Activated naive CD8-positive, alpha-beta T cell treated with anti-CD3 and anti-CD28 coated beads for 36 hours (primary cell): ENCODE data around the gene SOHLH1. TPM values are rescaled to one million over a fixed set of nuclear protein-coding genes. Genes with fewer than 3 reads are reported as not detected.

ENCODE experiments used
- DNase-seq: peaks from one replicate; pipeline ENCODE4 v3.0.0; 2021
- H3K27ac Mint-ChIP-seq: one replicate; pipeline ENCODE4 v1.8.0; 2022; ENCODE audit warnings: mild to moderate bottlenecking, moderate library complexity, mixed read lengths
- H3K27me3 Mint-ChIP-seq: one replicate; pipeline ENCODE4 v1.8.0; 2022; ENCODE audit warnings: mild to moderate bottlenecking, mixed read lengths
- H3K36me3 Mint-ChIP-seq: one replicate; pipeline ENCODE4 v1.8.0; 2021; ENCODE audit warnings: mild to moderate bottlenecking, mixed read lengths
- H3K4me1 Mint-ChIP-seq: one replicate; pipeline ENCODE4 v1.8.0; 2021; ENCODE audit warnings: mixed read lengths
- H3K4me3 Mint-ChIP-seq: one replicate; pipeline ENCODE4 v1.8.0; 2022; ENCODE audit warnings: mild to moderate bottlenecking, moderate library complexity, mixed read lengths
- H3K9me3 Mint-ChIP-seq: one replicate; pipeline ENCODE4 v1.8.0; 2022; ENCODE audit warnings: mixed read lengths
- total RNA-seq, 2 experiments: library from RNA; stranded (reverse); gene quantifications; one replicate each; pipeline ENCODE4 v1.2.3, GENCODE V29; 2021

SOHLH1 gene
- total RNA-seq, 2 experiments from 2014 or later: not detected

DNA sequence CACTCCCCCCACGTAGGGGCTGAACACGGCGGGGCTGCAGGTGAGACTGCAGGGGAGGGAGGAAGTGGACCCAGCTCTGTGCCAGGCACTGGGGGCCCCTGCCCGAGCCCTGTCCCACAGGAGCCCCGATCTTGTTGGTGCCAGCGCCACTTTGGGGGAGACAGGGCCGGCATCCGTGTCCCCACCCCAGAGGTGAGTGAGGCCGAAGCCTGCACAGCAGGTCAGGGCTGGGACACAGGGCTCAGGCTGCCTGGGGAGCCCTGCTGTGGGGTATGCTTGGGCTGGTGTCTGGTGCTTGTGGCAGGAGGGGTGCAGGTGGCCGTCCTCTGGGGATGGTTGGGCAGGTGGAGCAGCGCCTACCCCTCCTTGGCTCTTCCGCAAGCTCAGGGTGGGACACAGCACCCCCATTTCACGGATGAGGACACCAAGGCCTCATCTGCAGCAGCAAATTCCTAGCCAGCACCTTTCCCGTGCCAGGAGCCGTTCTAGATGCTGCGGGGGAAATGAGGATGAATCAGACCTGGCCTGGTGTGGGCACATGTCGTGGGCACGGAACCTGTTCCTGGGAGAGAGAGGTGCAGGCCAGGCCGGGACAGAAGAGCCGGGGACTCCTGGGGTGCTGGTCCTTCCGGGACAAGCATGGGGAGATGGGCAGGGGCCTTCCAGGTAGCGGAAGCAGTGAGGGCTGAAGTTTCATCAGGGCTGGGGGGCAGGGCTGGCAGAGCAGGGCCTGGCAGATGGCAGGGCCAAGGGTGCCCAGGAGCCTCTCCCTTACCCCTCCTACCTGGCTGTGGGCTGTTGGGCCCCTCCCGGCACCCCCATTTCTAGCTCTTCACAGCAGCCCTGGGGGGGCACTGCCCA lies 37.9 kb upstream of the SOHLH1 start:
- H3K27me3 Mint-ChIP-seq: peaks cover 17% of the 10 kb centered on the region
- H3K4me3 Mint-ChIP-seq: no peak overlapping the region
- H3K27ac Mint-ChIP-seq: no peak overlapping the region
- no peaks in the 10 kb centered on the region for H3K4me1 Mint-ChIP-seq
- peaks cover 5% of the 10 kb centered on the region for H3K9me3 Mint-ChIP-seq
- no peak for DNase-seq
- no peaks in the 10 kb centered on the region for H3K36me3 Mint-ChIP-seq

DNA sequence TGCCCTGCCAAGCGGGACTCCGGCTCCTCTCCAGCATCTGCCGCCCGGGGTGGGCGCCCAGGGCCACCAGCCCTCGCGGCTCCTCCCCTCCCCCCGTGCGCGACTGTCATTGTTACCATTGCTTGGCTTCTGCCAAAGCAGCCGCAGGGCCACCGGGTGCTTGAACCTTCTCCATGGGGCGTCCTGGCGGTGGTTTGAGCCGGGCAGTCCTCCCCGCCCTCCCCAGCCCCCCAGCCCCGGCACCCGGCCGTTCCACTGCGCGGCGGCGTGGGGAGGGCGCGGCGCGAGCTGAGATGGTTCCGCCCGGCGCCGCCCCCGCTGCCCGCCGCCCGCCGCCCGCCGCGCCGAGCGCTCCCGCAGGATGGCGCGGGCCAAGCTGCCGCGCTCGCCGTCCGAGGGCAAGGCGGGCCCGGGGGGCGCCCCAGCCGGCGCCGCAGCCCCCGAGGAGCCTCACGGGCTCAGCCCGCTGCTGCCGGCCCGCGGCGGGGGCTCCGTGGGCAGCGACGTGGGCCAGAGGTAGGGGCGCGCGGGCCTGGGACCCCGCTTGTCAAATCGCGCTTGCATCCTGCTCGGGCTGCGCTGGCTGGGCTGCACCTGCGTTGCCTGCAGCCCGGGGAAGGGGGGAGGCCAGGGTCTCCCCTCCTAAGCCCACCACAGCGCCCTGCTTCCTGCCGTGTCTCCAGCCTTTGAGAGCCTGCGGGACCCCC lies 37.1 kb upstream of the SOHLH1 start:
- peaks cover 8% of the 10 kb centered on the region for H3K9me3 Mint-ChIP-seq
- no peak overlapping the region for H3K27ac Mint-ChIP-seq
- no peak for DNase-seq
- no peaks in the 10 kb centered on the region for H3K4me1 Mint-ChIP-seq
- peaks cover 17% of the 10 kb centered on the region for H3K27me3 Mint-ChIP-seq
- no peak overlapping the region for H3K4me3 Mint-ChIP-seq
- no peaks in the 10 kb centered on the region for H3K36me3 Mint-ChIP-seq

DNA sequence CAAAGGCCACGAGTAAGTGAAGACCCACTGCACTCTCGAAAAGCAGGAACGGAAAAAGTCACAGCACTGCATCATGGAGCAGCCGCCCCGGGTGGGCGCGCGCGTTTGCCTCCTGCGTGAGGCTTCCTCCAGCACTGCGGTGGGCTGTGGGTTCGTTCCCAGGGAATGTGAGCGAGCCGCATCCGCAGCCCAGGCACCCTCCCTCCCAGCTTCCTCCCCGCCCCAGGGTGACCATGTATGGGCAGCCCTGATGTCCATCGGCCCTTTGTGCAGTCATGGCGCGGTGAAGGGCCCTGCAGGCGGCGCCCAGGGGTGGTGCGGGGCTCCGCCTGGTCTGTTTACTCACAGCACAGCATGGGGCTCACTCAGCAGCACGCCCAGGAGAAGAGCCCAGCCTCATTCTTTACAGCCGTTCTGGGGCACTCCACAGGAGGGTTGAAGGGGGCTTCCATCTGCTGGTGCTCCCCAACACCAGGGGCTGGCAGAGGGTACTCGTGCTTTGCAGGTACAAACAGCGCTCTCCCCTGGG lies 35.4 kb upstream of the SOHLH1 start:
- peak overlapping the region; percentile 35 for H3K27ac Mint-ChIP-seq
- H3K36me3 Mint-ChIP-seq: peaks cover 2% of the 10 kb centered on the region
- H3K27me3 Mint-ChIP-seq: peaks cover 17% of the 10 kb centered on the region
- peaks cover 16% of the 10 kb centered on the region for H3K9me3 Mint-ChIP-seq
- H3K4me1 Mint-ChIP-seq: no peaks in the 10 kb centered on the region
- H3K4me3 Mint-ChIP-seq: no peak overlapping the region
- no peak for DNase-seq

DNA sequence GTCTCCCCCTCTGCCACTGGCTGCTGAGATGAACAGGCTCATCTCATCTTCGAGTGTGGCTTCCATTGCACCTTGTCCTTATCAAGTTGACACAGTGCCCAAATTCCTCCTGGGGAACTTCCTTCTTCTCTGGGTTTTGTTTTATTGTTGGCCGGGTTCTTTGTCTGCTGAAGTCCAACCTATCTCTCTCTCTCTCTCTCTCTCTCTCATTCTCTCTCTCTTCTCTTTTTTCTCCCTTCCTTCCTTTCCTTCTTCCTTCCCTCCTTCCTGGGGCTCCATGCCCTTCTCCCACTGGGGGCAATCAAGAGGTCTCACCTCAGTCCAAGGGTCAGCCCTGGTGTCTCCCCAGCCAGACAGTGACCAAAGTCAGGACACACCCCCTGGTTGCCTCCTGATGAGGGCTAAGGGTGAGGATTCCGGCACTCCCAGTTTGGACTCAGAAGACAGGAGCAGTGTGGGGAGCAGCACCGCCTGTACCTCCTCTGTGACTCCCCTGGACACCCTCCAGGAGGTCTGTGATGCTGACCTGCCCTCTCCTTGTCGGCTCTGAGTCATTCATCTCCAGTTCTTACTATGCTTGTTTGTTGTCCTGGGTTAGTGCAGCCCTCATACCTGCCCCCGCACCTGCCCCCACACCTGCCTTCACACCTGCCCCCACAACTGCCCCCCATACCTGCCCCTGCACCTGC lies 33.4 kb upstream of the SOHLH1 start:
- peaks cover 16% of the 10 kb centered on the region for H3K9me3 Mint-ChIP-seq
- H3K4me3 Mint-ChIP-seq: no peak overlapping the region
- peaks cover 2% of the 10 kb centered on the region for H3K36me3 Mint-ChIP-seq
- peaks cover 22% of the 10 kb centered on the region for H3K27me3 Mint-ChIP-seq
- H3K27ac Mint-ChIP-seq: no peak overlapping the region
- no peak for DNase-seq
- H3K4me1 Mint-ChIP-seq: no peaks in the 10 kb centered on the region

DNA sequence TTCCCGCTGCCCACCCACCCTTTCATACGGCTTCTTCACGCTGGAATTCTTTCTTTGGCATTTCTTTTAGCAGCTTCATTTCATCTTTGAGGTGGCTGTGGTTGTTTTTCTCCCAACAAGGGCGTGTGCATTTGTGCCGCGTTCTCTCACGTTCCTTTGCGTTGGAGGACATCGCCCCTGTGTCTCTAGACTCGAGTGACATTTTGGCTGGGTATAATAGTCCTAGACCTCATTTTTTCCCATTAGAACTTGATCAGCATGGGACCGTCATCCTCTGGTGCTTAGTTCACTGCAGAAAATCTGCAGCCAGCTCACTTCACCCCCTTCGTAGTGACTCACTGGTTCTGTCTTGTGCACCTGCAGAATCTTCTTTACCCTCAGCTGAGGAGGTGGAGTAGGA lies 32.2 kb upstream of the SOHLH1 start:
- DNase-seq: no peak
- H3K9me3 Mint-ChIP-seq: peaks cover 16% of the 10 kb centered on the region
- H3K27me3 Mint-ChIP-seq: peaks cover 21% of the 10 kb centered on the region
- H3K4me1 Mint-ChIP-seq: no peaks in the 10 kb centered on the region
- no peak overlapping the region for H3K4me3 Mint-ChIP-seq
- H3K36me3 Mint-ChIP-seq: peaks cover 2% of the 10 kb centered on the region
- no peak overlapping the region for H3K27ac Mint-ChIP-seq

DNA sequence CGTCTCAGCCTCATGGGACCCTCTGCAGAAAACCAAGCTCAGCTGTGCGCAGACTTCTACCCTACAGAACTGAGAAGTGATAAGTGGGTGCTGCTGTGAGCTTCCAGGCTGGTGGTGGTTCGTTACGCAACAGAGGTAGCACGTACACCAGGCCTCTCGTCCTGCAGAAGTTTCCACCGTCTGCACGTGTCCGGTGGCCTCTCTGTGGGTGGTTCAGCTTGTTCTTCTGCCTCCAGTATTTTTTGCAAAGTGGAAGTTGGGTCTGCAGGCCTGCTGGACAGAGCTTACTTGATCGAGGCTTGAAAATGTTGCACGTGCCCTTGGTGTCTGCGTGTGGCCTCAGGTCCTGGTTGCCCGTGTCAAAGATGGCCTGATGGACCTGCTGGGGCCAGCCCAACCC lies 30.2 kb upstream of the SOHLH1 start:
- Mint-ChIP-seq H3K27ac (no peak overlapping the region), H3K4me1 (no peaks in the 10 kb centered on the region), H3K4me3 (no peak overlapping the region), H3K27me3 (peaks cover 25% of the 10 kb centered on the region), H3K9me3 (peaks cover 16% of the 10 kb centered on the region), H3K36me3 (peaks cover 2% of the 10 kb centered on the region)
- no peak for DNase-seq

DNA sequence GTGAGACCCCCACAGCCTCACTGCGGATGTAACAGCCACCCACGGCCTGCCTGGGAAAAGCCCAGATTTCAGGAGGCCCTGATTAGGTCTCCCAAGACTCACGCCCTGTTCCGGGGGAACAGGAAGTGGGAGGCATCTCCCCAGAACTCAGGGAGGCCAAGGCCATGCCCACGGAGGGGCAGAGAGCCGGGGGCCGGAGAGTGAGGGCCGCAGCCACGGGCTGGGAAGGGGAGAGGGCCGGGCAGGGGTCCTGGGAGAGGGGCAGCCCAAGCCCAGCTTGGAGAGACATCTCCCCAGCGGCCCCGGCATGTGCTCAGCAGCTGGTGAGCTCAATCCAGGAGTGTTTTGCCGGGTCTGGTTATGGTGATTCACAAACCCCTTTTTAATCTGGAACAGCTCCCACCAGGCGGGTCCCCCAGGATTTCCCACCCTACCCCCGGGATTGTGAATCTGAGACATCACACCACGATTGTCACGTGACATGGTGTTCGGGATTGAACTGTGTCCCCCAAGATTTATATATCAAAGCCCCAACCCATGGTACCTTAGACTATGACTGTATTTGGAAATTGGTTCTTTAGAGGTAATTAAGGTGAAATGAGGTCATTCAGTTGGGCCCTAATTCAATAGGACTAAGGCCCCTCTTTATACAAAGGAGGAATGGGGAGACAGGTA lies 29.3 kb upstream of the SOHLH1 start:
- H3K27me3 Mint-ChIP-seq: peaks cover 21% of the 10 kb centered on the region
- H3K4me3 Mint-ChIP-seq: no peak overlapping the region
- H3K4me1 Mint-ChIP-seq: no peaks in the 10 kb centered on the region
- H3K9me3 Mint-ChIP-seq: peaks cover 16% of the 10 kb centered on the region
- H3K36me3 Mint-ChIP-seq: peaks cover 2% of the 10 kb centered on the region
- DNase-seq: no peak
- no peak overlapping the region for H3K27ac Mint-ChIP-seq

DNA sequence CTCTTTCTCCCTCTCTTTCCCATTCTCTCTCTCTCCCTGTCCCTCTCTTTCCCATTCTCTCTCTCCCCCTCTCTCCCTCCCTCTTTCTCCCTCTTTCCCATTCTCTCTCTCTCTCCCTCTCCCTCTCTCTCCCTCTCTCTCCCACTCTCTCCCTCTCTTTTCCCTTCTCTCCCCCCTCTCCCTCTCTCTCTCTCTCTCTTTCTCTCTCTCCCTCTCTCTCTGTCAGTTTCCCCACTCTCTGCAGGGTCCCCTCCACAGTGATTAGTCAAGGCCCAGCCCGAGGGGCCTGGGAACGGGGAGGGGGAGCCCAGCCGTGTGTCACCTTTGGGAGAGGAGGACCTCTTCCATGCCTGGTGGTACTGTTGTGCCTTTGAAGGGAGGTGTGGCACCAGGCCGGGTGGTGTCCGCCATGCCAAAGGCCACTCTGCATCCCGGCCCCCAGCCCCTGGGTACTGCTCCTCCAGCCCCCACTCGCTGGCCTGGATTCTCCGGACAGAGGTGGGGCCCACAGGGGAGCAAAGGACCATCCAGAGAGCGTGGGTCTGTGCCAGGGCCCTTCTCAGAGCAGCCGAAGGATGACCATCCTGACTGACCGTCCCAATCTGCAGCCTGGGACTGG lies 28.1 kb upstream of the SOHLH1 start:
- Mint-ChIP-seq H3K4me1 (no peaks in the 10 kb centered on the region), H3K4me3 (no peak overlapping the region), H3K9me3 (peaks cover 12% of the 10 kb centered on the region), H3K27me3 (peaks cover 14% of the 10 kb centered on the region), H3K27ac (no peak overlapping the region), H3K36me3 (peaks cover 2% of the 10 kb centered on the region)
- no peak for DNase-seq

DNA sequence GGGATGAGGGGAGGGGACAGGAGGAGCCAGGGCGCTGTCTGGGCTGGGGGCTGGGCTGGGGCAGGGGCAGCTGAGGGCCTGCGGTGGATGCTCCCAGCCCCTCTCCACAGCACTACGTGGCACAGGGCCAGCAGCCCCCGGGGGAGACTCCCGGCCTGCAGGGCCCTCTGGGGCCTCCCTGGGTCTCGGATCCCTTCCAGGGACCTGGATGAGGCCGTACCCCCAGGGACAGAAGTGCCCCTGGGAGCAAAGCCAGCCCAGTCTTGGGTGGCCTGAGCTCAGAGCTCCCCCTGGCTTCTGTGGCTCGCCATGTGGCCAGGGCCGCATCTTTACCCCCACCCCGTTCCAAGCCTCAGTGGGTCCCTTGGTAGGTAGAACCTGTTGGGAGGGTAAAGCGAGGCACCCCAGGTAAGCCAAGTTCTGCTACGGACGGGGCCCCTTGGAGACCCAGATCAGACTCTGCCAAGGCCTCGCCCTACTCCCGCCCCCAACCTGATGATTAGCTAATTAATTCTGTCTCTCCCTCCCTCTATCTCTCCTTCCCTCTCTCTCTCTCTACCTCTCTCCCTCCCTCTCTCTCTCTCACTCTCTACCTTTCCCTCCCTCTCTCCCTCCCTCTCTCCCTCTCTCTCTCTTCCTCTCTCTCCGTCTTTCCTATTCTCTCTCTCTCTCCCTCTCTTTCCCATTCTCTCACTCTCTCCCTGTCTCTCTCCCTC lies 27.0 kb upstream of the SOHLH1 start:
- peaks cover 2% of the 10 kb centered on the region for H3K36me3 Mint-ChIP-seq
- H3K27ac Mint-ChIP-seq: no peak overlapping the region
- peaks cover 12% of the 10 kb centered on the region for H3K27me3 Mint-ChIP-seq
- DNase-seq: no peak
- H3K4me3 Mint-ChIP-seq: no peak overlapping the region
- H3K4me1 Mint-ChIP-seq: no peaks in the 10 kb centered on the region
- peaks cover 6% of the 10 kb centered on the region for H3K9me3 Mint-ChIP-seq

DNA sequence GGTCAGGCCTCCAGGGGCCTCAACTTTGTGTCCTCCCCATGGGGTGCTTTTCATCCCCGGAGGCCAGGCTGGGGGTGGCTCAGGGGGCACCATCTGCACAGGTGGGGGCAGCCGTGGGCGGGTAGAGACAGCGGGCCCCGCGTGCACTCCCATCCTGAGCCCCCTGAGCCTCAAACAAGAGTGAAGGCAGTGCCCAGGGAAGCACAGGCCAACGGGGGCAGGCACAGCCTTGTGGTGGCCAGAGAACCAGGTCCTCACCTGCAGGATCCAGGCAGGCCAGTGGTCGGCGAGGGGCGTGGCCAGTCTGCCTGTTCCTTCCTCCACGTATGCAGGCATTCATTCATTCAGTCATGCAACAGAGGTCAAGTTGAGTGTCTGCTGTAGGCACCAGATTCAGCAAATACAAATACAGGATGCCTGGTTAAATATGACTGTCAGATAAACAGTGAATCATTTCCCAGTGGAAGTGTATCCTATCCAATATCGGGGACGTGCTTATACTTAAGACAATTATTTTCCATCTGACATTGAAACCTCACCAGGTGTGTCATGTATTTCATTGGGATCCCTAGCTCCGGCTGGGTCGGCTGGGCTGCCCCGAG lies 25.0 kb upstream of the SOHLH1 start:
- no peaks in the 10 kb centered on the region for H3K4me1 Mint-ChIP-seq
- no peaks in the 10 kb centered on the region for H3K9me3 Mint-ChIP-seq
- H3K27me3 Mint-ChIP-seq: peaks cover 12% of the 10 kb centered on the region
- no peak overlapping the region for H3K27ac Mint-ChIP-seq
- DNase-seq: no peak
- no peaks in the 10 kb centered on the region for H3K36me3 Mint-ChIP-seq
- H3K4me3 Mint-ChIP-seq: no peak overlapping the region

DNA sequence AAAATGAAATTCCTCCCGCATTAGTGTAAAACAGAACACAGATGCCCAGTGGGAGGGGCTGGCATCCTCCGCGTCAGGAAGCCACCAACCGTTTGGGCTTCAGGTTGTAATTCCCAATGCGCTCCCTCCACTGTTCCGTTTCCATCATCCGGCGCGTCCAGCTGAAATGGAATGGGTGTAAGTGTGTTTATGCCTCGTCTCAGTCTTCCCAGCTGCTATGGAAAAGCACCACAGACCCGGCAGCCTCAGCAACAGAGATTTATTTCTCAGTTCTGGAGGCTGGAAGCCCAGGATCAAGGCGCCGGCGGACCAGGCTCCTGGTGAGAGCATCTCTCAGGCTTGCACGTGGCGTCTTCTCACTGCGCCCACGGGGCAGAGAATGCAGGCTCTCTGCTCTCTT lies 23.1 kb upstream of the SOHLH1 start:
- H3K4me1 Mint-ChIP-seq: no peaks in the 10 kb centered on the region
- no peak for DNase-seq
- no peaks in the 10 kb centered on the region for H3K9me3 Mint-ChIP-seq
- peaks cover 7% of the 10 kb centered on the region for H3K27me3 Mint-ChIP-seq
- no peak overlapping the region for H3K4me3 Mint-ChIP-seq
- no peak overlapping the region for H3K27ac Mint-ChIP-seq
- H3K36me3 Mint-ChIP-seq: no peaks in the 10 kb centered on the region

DNA sequence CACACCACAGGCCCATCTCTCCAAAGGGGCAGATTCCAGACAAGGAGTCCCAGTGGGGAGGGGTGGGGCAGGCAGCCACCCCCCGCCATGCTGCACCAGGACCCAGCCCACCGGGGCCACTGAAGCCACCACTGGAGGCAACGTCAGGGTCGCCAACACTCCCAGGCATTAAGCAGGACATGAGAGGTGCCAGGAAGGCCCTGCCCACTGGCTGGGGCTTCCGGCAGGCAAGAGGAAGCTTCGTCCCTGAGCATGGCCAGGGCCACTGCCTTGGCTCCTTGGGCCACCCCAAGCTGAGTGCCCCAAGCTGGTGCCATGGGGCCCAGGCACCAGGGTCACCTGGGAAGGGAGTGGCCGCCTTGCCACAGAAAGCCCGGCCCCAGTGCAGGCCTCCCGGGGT lies 20.2 kb upstream of the SOHLH1 start:
- Mint-ChIP-seq H3K9me3 (no peaks in the 10 kb centered on the region), H3K4me3 (no peak overlapping the region), H3K36me3 (no peaks in the 10 kb centered on the region), H3K27ac (no peak overlapping the region), H3K4me1 (no peaks in the 10 kb centered on the region), H3K27me3 (peaks cover 25% of the 10 kb centered on the region)
- no peak for DNase-seq

DNA sequence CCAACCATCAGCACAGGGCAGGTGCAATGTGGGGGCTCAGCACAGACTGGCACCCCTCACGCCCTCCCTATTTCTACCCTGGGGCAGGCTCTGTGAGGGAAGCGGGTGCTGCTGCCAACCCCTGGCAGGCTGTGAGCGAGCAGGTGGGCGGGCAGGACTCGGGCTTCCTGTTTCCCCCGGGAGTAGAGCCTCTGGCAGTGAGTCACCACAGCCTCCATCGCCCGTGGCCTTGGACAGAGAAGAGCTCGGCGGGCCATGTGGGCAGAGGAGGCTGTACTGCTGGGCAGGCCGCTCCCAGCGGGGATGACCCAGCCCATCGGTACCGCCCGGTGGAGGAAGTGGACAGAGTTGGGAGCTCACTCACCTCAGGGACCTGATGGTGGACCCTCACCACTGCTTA lies 19.3 kb upstream of the SOHLH1 start:
- H3K27me3 Mint-ChIP-seq: peaks cover 30% of the 10 kb centered on the region
- peak; percentile 18 for DNase-seq
- no peak overlapping the region for H3K4me3 Mint-ChIP-seq

More for the DNA sequence above, 19.3 kb upstream of the SOHLH1 start:
- Mint-ChIP-seq H3K27ac (no peak overlapping the region), H3K9me3 (no peaks in the 10 kb centered on the region), H3K36me3 (no peaks in the 10 kb centered on the region), H3K4me1 (no peaks in the 10 kb centered on the region)
